HepG2 (cell line): ENCODE measurements around the gene KHNYN. TPM values are rescaled to one million over a fixed set of nuclear protein-coding genes. Genes with fewer than 3 reads are reported as not detected.

Experiments
- ATAC-seq: fragments of 200-7000 bp; cut with Tn5 transposase; 3 replicates; pipeline ENCODE4 v1.9.1; 2020; ENCODE audit warnings: mild to moderate bottlenecking, moderate library complexity
- BruUV-seq: library from RNA; stranded (reverse); fragments of 400-500 nt; replicated peaks from 2 replicates; lab custom pipeline; 2021; lab: Mats Ljungman, UMichigan
- CTCF ChIA-PET: fragments of 300-600 bp; formaldehyde crosslinking; extraction: SDS; loops from one replicate; lab custom pipeline; 2021; ENCODE audit warnings: low total read pairs, inconsistent platforms, low intra/inter-chr PET ratio; lab: Yijun Ruan, JAX
- POLR2A ChIA-PET: fragments of 350-600 bp; sonication (Branson Sonifier 250); formaldehyde crosslinking; loops from one replicate; lab custom pipeline; 2020; ENCODE audit warnings: antibody characterized with exemption, inconsistent platforms; lab: Yijun Ruan, JAX
- DNase-seq: peaks from one replicate; pipeline ENCODE4 v3.0.0-alpha.2; 2015; ENCODE audit warnings: low spot score
- FAIRE-seq: peaks from 3 replicates; lab custom pipeline; 2011; peaks lifted over from hg19 to GRCh38; lab: Jason Lieb, UNC
- H2AFZ ChIP-seq: one replicate; pipeline ENCODE4 v1.6.1; 2011; ENCODE audit warnings: low read length, inconsistent platforms
- H3K27ac ChIP-seq: fragments of 300-600 bp; 3 replicates; pipeline ENCODE4 v1.8.0; 2011; ENCODE audit warnings: mixed run types, mild to moderate bottlenecking, mixed read lengths, low read length, inconsistent platforms; ENCODE audit not compliant: insufficient read depth; ENCODE audit errors: extremely low read length
- H3K27me3 ChIP-seq, 2 experiments: fragments of 200-600 bp in 1 of 2; 2 replicates in 1 of 2; 3 replicates in 1 of 2; pipeline versions ENCODE4 v1.6.0 to v1.8.0; 2011; ENCODE audit warnings: low read length in 2 of 2, mild to moderate bottlenecking in 2 of 2, moderate library complexity in 2 of 2, inconsistent platforms in 1 of 2; ENCODE audit not compliant: insufficient read depth in 2 of 2, control insufficient read depth in 1 of 2
- H3K36me3 ChIP-seq, 2 experiments: fragments of 200-600 bp in 1 of 2; replicated peaks in 1 of 2; 2 replicates in 1 of 2; 3 replicates in 1 of 2; pipeline versions ENCODE4 v1.5.1 to v1.8.0; 2011; ENCODE audit warnings: low read length in 2 of 2, inconsistent platforms in 1 of 2; ENCODE audit not compliant: insufficient read depth in 2 of 2, control insufficient read depth in 1 of 2
- H3K4me1 ChIP-seq: 2 replicates; pipeline ENCODE4 v1.5.1; 2012; ENCODE audit warnings: low read length, inconsistent platforms; ENCODE audit not compliant: insufficient read depth
- H3K4me2 ChIP-seq: 2 replicates; pipeline ENCODE4 v1.6.0; 2011; ENCODE audit warnings: low read depth, low read length, inconsistent platforms
- H3K4me3 ChIP-seq, 3 experiments: fragments of 200-600 bp in 1 of 3; sonication (generic), shearing (Covaris generic) in 1 of 3; replicated peaks in 1 of 3; 2 replicates each; pipeline ENCODE4 v1.5.1; 2011 to 2016; ENCODE audit warnings: low read length in 3 of 3, inconsistent platforms in 2 of 3, low read depth in 2 of 3, mild to moderate bottlenecking in 2 of 3, control low read depth in 1 of 3, mixed read lengths in 1 of 3; ENCODE audit not compliant: insufficient read depth in 1 of 3
- H3K79me2 ChIP-seq: one replicate; pipeline ENCODE4 v1.6.1; 2011; ENCODE audit warnings: low read length, inconsistent platforms; ENCODE audit not compliant: insufficient read depth
- H3K9ac ChIP-seq: 2 replicates; pipeline ENCODE4 v1.6.0; 2011; ENCODE audit warnings: mild to moderate bottlenecking, low read depth, low read length, inconsistent platforms; ENCODE audit not compliant: insufficient read depth
- H3K9me3 ChIP-seq: 2 replicates; pipeline ENCODE4 v1.5.1; 2012; ENCODE audit warnings: mild to moderate bottlenecking, low read length
- H4K20me1 ChIP-seq: 2 replicates; pipeline ENCODE4 v1.6.0; 2011; ENCODE audit warnings: inconsistent platforms, mild to moderate bottlenecking, low read length, moderate library complexity; ENCODE audit not compliant: insufficient read depth
- ARNTL ChIP-seq: sonication (generic); formaldehyde crosslinking; IDR thresholded peaks from 2 replicates; pipeline ENCODE4 v1.4.0; 2020; ENCODE audit warnings: mild to moderate bottlenecking, missing genetic modification reagents
- CEBPB ChIP-seq: IDR thresholded peaks from 2 replicates; pipeline ENCODE4 v1.6.1; 2011; ENCODE audit warnings: low read depth, low read length, improper control_type of control experiment, borderline replicate concordance
- HHEX ChIP-seq: IDR thresholded peaks from 2 replicates; pipeline ENCODE4 v1.6.1; 2016; ENCODE audit warnings: control low read depth
- HNF4G ChIP-seq, 2 experiments: sonication (generic) in 1 of 2; formaldehyde crosslinking in 1 of 2; IDR thresholded peaks; 2 replicates each; pipeline versions ENCODE4 v1.4.0 to v1.6.1; 2011 to 2020; ENCODE audit warnings: borderline replicate concordance in 2 of 2, low read depth in 2 of 2, mild to moderate bottlenecking in 2 of 2, low read length in 1 of 2, missing genetic modification reagents in 1 of 2, moderate library complexity in 1 of 2
- HNRNPH1 ChIP-seq: fragments of 200-400 bp; formaldehyde crosslinking; optimal IDR thresholded peaks from 2 replicates; pipeline ENCODE3; 2017; ENCODE audit warnings: mild to moderate bottlenecking, low read depth, low read length
- MAFK ChIP-seq, 2 experiments: IDR thresholded peaks in 1 of 2; conservative IDR thresholded peaks in 1 of 2; 2 replicates each; pipeline ENCODE4 v1.6.1; 2011; ENCODE audit warnings: improper control_type of control experiment in 2 of 2, low read length in 2 of 2
- MIER2 ChIP-seq: IDR thresholded peaks from 2 replicates; pipeline ENCODE4 v1.6.1; 2016; ENCODE audit warnings: missing biosample characterization, missing genetic modification reagents
- SETDB1 ChIP-seq: sonication (generic); formaldehyde crosslinking; IDR thresholded peaks from 2 replicates; pipeline ENCODE4 v1.5.1; 2020; ENCODE audit warnings: missing genetic modification reagents, mild to moderate bottlenecking, borderline replicate concordance
- STAG1 ChIP-seq: sonication (generic); formaldehyde crosslinking; IDR thresholded peaks from 2 replicates; pipeline ENCODE4 v1.4.0; 2020; ENCODE audit warnings: missing genetic modification reagents
- TAF15 ChIP-seq: fragments of 200-400 bp; formaldehyde crosslinking; IDR thresholded peaks from one replicate; pipeline ENCODE4 v1.6.1; 2018; ENCODE audit warnings: mild to moderate bottlenecking, low read depth, low read length; ENCODE audit not compliant: poor library complexity, severe bottlenecking
- TARDBP ChIP-seq: sonication (generic); formaldehyde crosslinking; IDR thresholded peaks from 2 replicates; pipeline ENCODE4 v1.8.0; 2022; ENCODE audit warnings: mild to moderate bottlenecking, missing genetic modification reagents
- THYN1 ChIP-seq: sonication (generic); formaldehyde crosslinking; IDR thresholded peaks from 2 replicates; pipeline ENCODE4 v1.8.1; 2023; ENCODE audit warnings: low read depth, mild to moderate bottlenecking, moderate library complexity, missing genetic modification reagents, borderline replicate concordance
- ZNF263 ChIP-seq: sonication (generic); formaldehyde crosslinking; IDR thresholded peaks from 2 replicates; pipeline ENCODE4 v1.4.0; 2020; ENCODE audit warnings: missing genetic modification reagents
- ZNF550 ChIP-seq: sonication (generic); formaldehyde crosslinking; IDR thresholded peaks from 2 replicates; pipeline ENCODE4 v1.4.0; 2020; ENCODE audit warnings: mild to moderate bottlenecking, missing genetic modification reagents, borderline replicate concordance
- ZNF577 ChIP-seq: sonication (generic); formaldehyde crosslinking; IDR thresholded peaks from 2 replicates; pipeline ENCODE4 v1.4.0; 2020; ENCODE audit warnings: mild to moderate bottlenecking, low read depth, missing genetic modification reagents, borderline replicate concordance
- ZNF644 ChIP-seq: IDR thresholded peaks from 2 replicates; pipeline ENCODE4 v1.6.1; 2016; ENCODE audit warnings: low read depth
- ZNF710 ChIP-seq: sonication (generic); formaldehyde crosslinking; IDR thresholded peaks from 2 replicates; pipeline ENCODE4 v1.5.0; 2020; ENCODE audit warnings: mild to moderate bottlenecking, missing genetic modification reagents, borderline replicate concordance
- ZNF746 ChIP-seq: sonication (generic); formaldehyde crosslinking; IDR thresholded peaks from 2 replicates; pipeline ENCODE4 v1.8.0; 2022; ENCODE audit warnings: mild to moderate bottlenecking, missing genetic modification reagents
- ZNF776 ChIP-seq: sonication (generic); formaldehyde crosslinking; IDR thresholded peaks from 2 replicates; pipeline ENCODE4 v1.4.0; 2020; ENCODE audit warnings: mild to moderate bottlenecking, missing genetic modification reagents
- ZNF83 ChIP-seq: sonication (generic); formaldehyde crosslinking; IDR thresholded peaks from 2 replicates; pipeline ENCODE4 v1.4.0; 2020; ENCODE audit warnings: missing genetic modification reagents, mild to moderate bottlenecking, borderline replicate concordance
- WGBS: methylation state at CpG from one replicate; pipeline ENCODE4 v1.1.6; 2017; ENCODE audit warnings: low lambda C conversion rate; 5-methylcytosine and 5-hydroxymethylcytosine counted together
- in situ Hi-C: cut with HindIII; loops from 2 replicates; pipeline ENCODE4 v1.10.0; 2017; ENCODE audit warnings: low pct_unique_long_range_greater_than_20kb; ENCODE audit not compliant: extremely low pct_ligation_motif_present
- intact Hi-C: fragments of 100-400 bp; cut with micrococcal nuclease; formaldehyde crosslinking; loops from one replicate; pipeline ENCODE4 v1.10.0; 2022; ENCODE audit not compliant: unreplicated experiment
- polyA plus RNA-seq, 8 experiments: library from polyadenylated mRNA; depleted of rRNA in 3 of 8; stranded (reverse) in 7 of 8; unstranded in 1 of 8; fragments of >200 nt; fragmentation: Illumina TruSeq in 4 of 8; extraction: Trizol in 4 of 8; gene quantifications; 2 replicates each; pipeline versions ENCODE4 v1.2.1 to v1.2.3, GENCODE V29; 2011 to 2016; ENCODE audit warnings: low read depth in 4 of 8, missing spikeins in 1 of 8, mixed read lengths in 1 of 8; ENCODE audit not compliant: insufficient read depth in 1 of 8
- total RNA-seq, 5 experiments: library from RNA; depleted of rRNA; stranded (reverse); fragments of >200 nt; fragmentation: Illumina TruSeq; extraction: Trizol; gene quantifications; 2 replicates each; pipeline ENCODE4 v1.2.3, GENCODE V29; 2016; ENCODE audit warnings: low read depth in 1 of 5
- TF ChIP-seq, protein P1 (sequence below): sonication (generic); formaldehyde crosslinking; IDR thresholded peaks from 2 replicates; pipeline ENCODE4 v1.4.0; 2020; ENCODE audit warnings: missing genetic modification reagents

The KHNYN gene
- total and polyA plus RNA-seq, 2 of the 13 experiments (the other 11 are each of a cell fraction or from before 2014, with no cell fraction given), result 52.8 to 75.7 TPM

GRCh38 chr14:24399999-24400718 lies 29.6 kb upstream of the KHNYN start:
- Histone ChIP-seq H3K4me2 (peak overlapping the region; percentile 83), H3K79me2 (no peaks in the 10 kb centered on the region), H2AFZ (no peak overlapping the region)
- TF ChIP-seq ZNF577 (CRISPR knock-in tag), result no peak
- TF ChIP-seq SETDB1 (CRISPR knock-in tag), result no peak
- TF ChIP-seq MAFK (conservative IDR thresholded peaks at IDR 0.05 in 1 of 2, IDR thresholded peaks at IDR 0.05 in 1 of 2; ENCODE audit: low read length in 2 of 2), result peak; percentile 93 to 94
- no peak for TF ChIP-seq ARNTL (CRISPR knock-in tag)
- TF ChIP-seq, protein P1, sequence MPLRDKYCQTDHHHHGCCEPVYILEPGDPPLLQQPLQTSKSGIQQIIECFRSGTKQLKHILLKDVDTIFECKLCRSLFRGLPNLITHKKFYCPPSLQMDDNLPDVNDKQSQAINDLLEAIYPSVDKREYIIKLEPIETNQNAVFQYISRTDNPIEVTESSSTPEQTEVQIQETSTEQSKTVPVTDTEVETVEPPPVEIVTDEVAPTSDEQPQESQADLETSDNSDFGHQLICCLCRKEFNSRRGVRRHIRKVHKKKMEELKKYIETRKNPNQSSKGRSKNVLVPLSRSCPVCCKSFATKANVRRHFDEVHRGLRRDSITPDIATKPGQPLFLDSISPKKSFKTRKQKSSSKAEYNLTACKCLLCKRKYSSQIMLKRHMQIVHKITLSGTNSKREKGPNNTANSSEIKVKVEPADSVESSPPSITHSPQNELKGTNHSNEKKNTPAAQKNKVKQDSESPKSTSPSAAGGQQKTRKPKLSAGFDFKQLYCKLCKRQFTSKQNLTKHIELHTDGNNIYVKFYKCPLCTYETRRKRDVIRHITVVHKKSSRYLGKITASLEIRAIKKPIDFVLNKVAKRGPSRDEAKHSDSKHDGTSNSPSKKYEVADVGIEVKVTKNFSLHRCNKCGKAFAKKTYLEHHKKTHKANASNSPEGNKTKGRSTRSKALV (CRISPR knock-in tag), result no peak
- TF ChIP-seq HNRNPH1, result no peak
- TF ChIP-seq CEBPB, result peak; percentile 11; the same call in 1 of the 2 replicates
- TF ChIP-seq THYN1 (CRISPR knock-in tag), result no peak
- no peak for TF ChIP-seq ZNF776 (CRISPR knock-in tag)
- no peak for TF ChIP-seq ZNF644 (CRISPR knock-in tag)
- no peak for TF ChIP-seq ZNF83 (CRISPR knock-in tag)
- no peak for TF ChIP-seq ZNF710 (CRISPR knock-in tag)
- TF ChIP-seq ZNF550, result 0 out of 2 replicates have a peak, but pooled peaks have one; percentile 60
- no peak for TF ChIP-seq STAG1
- no peak for TF ChIP-seq TAF15
- no peak for TF ChIP-seq HHEX (CRISPR knock-in tag)
- 0 out of 2 replicates have a peak, but pooled peaks have one; percentile 47 for TF ChIP-seq ZNF263
- TF ChIP-seq ZNF746 (CRISPR knock-in tag), result peak; percentile 55; the same call in 1 of the 2 replicates
- no peak for TF ChIP-seq TARDBP (CRISPR knock-in tag)
- no peak for TF ChIP-seq MIER2 (CRISPR knock-in tag)
- TF ChIP-seq HNF4G (IDR thresholded peaks at IDR 0.05; ENCODE audit: borderline replicate concordance, low read depth, low read length), result peak; percentile 74
- TF ChIP-seq HNF4G (CRISPR knock-in tag; IDR thresholded peaks at IDR 0.05; ENCODE audit: borderline replicate concordance, low read depth), result no peak

More at GRCh38 chr14:24399999-24400718, 29.6 kb upstream of the KHNYN start:
- ChIA-PET CTCF (no interaction called here), POLR2A (interaction anchor here (1.0 to 3.3 kb wide), 6 partner anchors 8 to 31 kb away, joined by 3 to 17 read pairs (median 6); partner anchors contain the start of gene KHNYN)
- Histone ChIP-seq H4K20me1 (no peaks in the 10 kb centered on the region), H3K4me1 (peaks cover 43% of the 10 kb centered on the region), H3K9me3 (no peaks in the 10 kb centered on the region), H3K4me3 (peak overlapping the region in 2 of 3 experiments; percentile 54 to 74; a peak in 2 of 6 replicates), H3K27ac (no peak overlapping the region), H3K9ac (no peak overlapping the region), H3K36me3 (no peaks in the 10 kb centered on the region), H3K27me3 (peaks cover 15 to 54% of the 10 kb centered on the region in 2 experiments)
- no TSS peak for BruUV-seq
- FAIRE-seq (no peak), DNase-seq (no peak), ATAC-seq (peak; percentile 54)
- 28% methylated on average over 4 of the region's 4 CpGs for whole genome bisulfite sequencing
- intact Hi-C loops, result loop anchor here (2.0 kb wide), 2 partner anchors 13 to 31 kb away; no protein-coding TSS in a partner anchor
- in situ Hi-C loops, result no loop called here
